OCI-LY7 (cell line): Measurements from ENCODE around the gene CCNG2. TPM values are rescaled to one million over a fixed set of nuclear protein-coding genes. Genes with fewer than 3 reads are reported as not detected.

Source experiments
- BruUV-seq: library from RNA; stranded (reverse); fragments of 400-500 nt; replicated peaks from 2 replicates; lab custom pipeline; 2021; lab: Mats Ljungman, UMichigan
- CTCF ChIA-PET: fragments of 300-600 bp; sonication (Branson Sonifier 250); formaldehyde crosslinking; loops from one replicate; lab custom pipeline; 2022; ENCODE audit warnings: antibody characterized with exemption; ENCODE audit not compliant: unreplicated experiment; lab: Charles Lee
- POLR2A ChIA-PET: fragments of 300-600 bp; sonication (Branson Sonifier 250); formaldehyde crosslinking; loops from one replicate; lab custom pipeline; 2022; ENCODE audit warnings: antibody characterized with exemption; lab: Charles Lee
- DNase-seq: peaks from one replicate; pipeline ENCODE4 v3.0.0-alpha.2; 2015; ENCODE audit warnings: low spot score
- H2AFZ ChIP-seq: fragments of 200-600 bp; sonication (generic), shearing (Covaris generic); 2 replicates; pipeline ENCODE4 v1.6.1; 2014; ENCODE audit warnings: mild to moderate bottlenecking, antibody characterized with exemption, low read length, moderate library complexity
- H3K27ac ChIP-seq: fragments of 200-600 bp; sonication (generic); 2 replicates; pipeline ENCODE4 v1.5.1; 2014; ENCODE audit warnings: mixed run types, low read depth, mild to moderate bottlenecking, moderate library complexity, low read length, inconsistent platforms; ENCODE audit not compliant: poor library complexity, severe bottlenecking
- H3K36me3 ChIP-seq: fragments of 200-600 bp; sonication (generic); 2 replicates; pipeline ENCODE4 v1.6.1; 2014; ENCODE audit warnings: mild to moderate bottlenecking, antibody characterized with exemption, low read length, moderate library complexity, mixed read lengths; ENCODE audit not compliant: insufficient read depth
- H3K4me1 ChIP-seq: fragments of 200-600 bp; sonication (generic); 2 replicates; pipeline ENCODE4 v1.5.1; 2014; ENCODE audit warnings: mild to moderate bottlenecking, low read length; ENCODE audit not compliant: insufficient read depth, poor library complexity, severe bottlenecking
- H3K4me2 ChIP-seq: fragments of 200-600 bp; sonication (generic); 2 replicates; pipeline ENCODE4 v1.6.1; 2014; ENCODE audit warnings: mild to moderate bottlenecking, low read length
- H3K4me3 ChIP-seq: fragments of 200-600 bp; sonication (generic); 2 replicates; pipeline ENCODE4 v1.5.1; 2014; ENCODE audit warnings: mild to moderate bottlenecking, low read depth, low read length; ENCODE audit not compliant: poor library complexity, severe bottlenecking
- H3K79me2 ChIP-seq: fragments of 200-600 bp; sonication (generic); 2 replicates; pipeline ENCODE4 v1.6.1; 2016; ENCODE audit warnings: low read depth, mild to moderate bottlenecking, low read length, moderate library complexity, mixed read lengths; ENCODE audit not compliant: insufficient read depth
- H3K9me2 ChIP-seq: fragments of 200-600 bp; sonication (generic); 2 replicates; pipeline ENCODE4 v1.6.1; 2016; ENCODE audit warnings: mild to moderate bottlenecking, low read length, mixed read lengths; ENCODE audit not compliant: insufficient read depth
- H3K9me3 ChIP-seq: fragments of 200-600 bp; sonication (generic); 2 replicates; pipeline ENCODE4 v1.6.1; 2014; ENCODE audit warnings: mild to moderate bottlenecking, mixed run types, low read length, mixed read lengths
- H4K20me1 ChIP-seq: fragments of 200-600 bp; sonication (generic); 2 replicates; pipeline ENCODE4 v1.6.1; 2014; ENCODE audit warnings: mild to moderate bottlenecking, antibody characterized with exemption, low read length, moderate library complexity, mixed read lengths; ENCODE audit not compliant: insufficient read depth
- CTCF ChIP-seq: fragments of 200-600 bp; sonication (generic); conservative IDR thresholded peaks from 2 replicates; pipeline ENCODE4 v1.5.1; 2014; ENCODE audit warnings: mild to moderate bottlenecking, antibody characterized with exemption, low read length, moderate library complexity, mixed read lengths
- EZH2phosphoT487 ChIP-seq: fragments of 200-600 bp; sonication (generic); IDR thresholded peaks from 2 replicates; pipeline ENCODE4 v1.6.1; 2018; ENCODE audit warnings: low read depth, borderline replicate concordance, mild to moderate bottlenecking, mixed run types, antibody characterized with exemption, low read length, moderate library complexity, mixed read lengths
- intact Hi-C: fragments of 100-400 bp; cut with micrococcal nuclease; formaldehyde crosslinking; loops from one replicate; pipeline ENCODE4 v1.10.0; 2022; ENCODE audit not compliant: unreplicated experiment
- total RNA-seq, 2 experiments: library from RNA; depleted of rRNA in 1 of 2; stranded (reverse); fragments of >200 nt in 1 of 2; shearing (Covaris generic) in 1 of 2; gene quantifications; 2 replicates each; pipeline ENCODE4 v1.2.3, GENCODE V29; 2014 to 2022

The CCNG2 gene
- total RNA-seq, 2 experiments from 2014 or later, result 16.6 to 87.4 TPM

GRCh38 chr4:77179519-77179918 is 22.5 kb downstream of the CCNG2 start:
- no TSS peak for BruUV-seq
- Histone ChIP-seq H3K9me3 (no peaks in the 10 kb centered on the region), H3K4me3 (no peak overlapping the region), H2AFZ (no peak overlapping the region), H3K27ac (no peak overlapping the region), H3K79me2 (no peaks in the 10 kb centered on the region), H3K36me3 (no peaks in the 10 kb centered on the region), H3K4me2 (no peak overlapping the region), H3K4me1 (no peaks in the 10 kb centered on the region), H3K9me2 (no peaks in the 10 kb centered on the region), H4K20me1 (no peaks in the 10 kb centered on the region)
- no peak for TF ChIP-seq EZH2phosphoT487
- no peak for TF ChIP-seq CTCF
- intact Hi-C loops, result no loop called here
- POLR2A ChIA-PET, result interaction anchor here (0.6 to 2.4 kb wide), 6 partner anchors 10 to 103 kb away, joined by 3 to 12 read pairs (median 4); no protein-coding TSS in a partner anchor
- CTCF ChIA-PET, result interaction anchor here (1.9 kb wide), 1 partner anchor 24 kb away, joined by 6 read pairs; no protein-coding TSS in a partner anchor
- no peak for DNase-seq

- H4K20me1 ChIP-seq, result no peaks in the 10 kb centered on the region
- H3K79me2 ChIP-seq, result no peaks in the 10 kb centered on the region
- H3K4me1 ChIP-seq, result no peaks in the 10 kb centered on the region
- ChIA-PET CTCF (no interaction called here), POLR2A (interaction anchor here (0.6 to 1.8 kb wide), 4 partner anchors 12 to 1434 kb away, joined by 3 to 5 read pairs (median 4); no protein-coding TSS in a partner anchor)
- no peaks in the 10 kb centered on the region for H3K36me3 ChIP-seq
- H3K9me3 ChIP-seq, result no peaks in the 10 kb centered on the region
- H3K4me3 ChIP-seq, result no peak overlapping the region
- no peak overlapping the region for H3K27ac ChIP-seq
- no peaks in the 10 kb centered on the region for H3K9me2 ChIP-seq
- H2AFZ ChIP-seq, result no peak overlapping the region
- no peak overlapping the region for H3K4me2 ChIP-seq
- BruUV-seq, result no TSS peak
- no peak for TF ChIP-seq EZH2phosphoT487
- no peak for TF ChIP-seq CTCF
- DNase-seq, result no peak
- intact Hi-C loops, result no loop called here
Measured at GRCh38 chr4:77181720-77182119, 24.7 kb downstream of the CCNG2 start.

GRCh38 chr4:77183777-77184420 is 26.9 kb downstream of the CCNG2 start:
- CTCF ChIA-PET, result no interaction called here

More at GRCh38 chr4:77183777-77184420, 26.9 kb downstream of the CCNG2 start:
- DNase-seq, result no peak
- H3K9me3 ChIP-seq, result no peaks in the 10 kb centered on the region
- H3K79me2 ChIP-seq, result no peaks in the 10 kb centered on the region
- H3K4me2 ChIP-seq, result no peak overlapping the region
- intact Hi-C loops, result no loop called here
- no peak overlapping the region for H2AFZ ChIP-seq
- H3K27ac ChIP-seq, result no peak overlapping the region
- H4K20me1 ChIP-seq, result no peaks in the 10 kb centered on the region
- H3K36me3 ChIP-seq, result no peaks in the 10 kb centered on the region
- H3K4me1 ChIP-seq, result no peaks in the 10 kb centered on the region
- H3K4me3 ChIP-seq, result no peak overlapping the region
- no TSS peak for BruUV-seq
- POLR2A ChIA-PET, result interaction anchor here (1.2 kb wide), 1 partner anchor 10 kb away, joined by 4 read pairs; no protein-coding TSS in a partner anchor
- no peaks in the 10 kb centered on the region for H3K9me2 ChIP-seq
- no peak for TF ChIP-seq CTCF
- TF ChIP-seq EZH2phosphoT487, result no peak
